ENCODE data around the gene STK32B.

DNA sequence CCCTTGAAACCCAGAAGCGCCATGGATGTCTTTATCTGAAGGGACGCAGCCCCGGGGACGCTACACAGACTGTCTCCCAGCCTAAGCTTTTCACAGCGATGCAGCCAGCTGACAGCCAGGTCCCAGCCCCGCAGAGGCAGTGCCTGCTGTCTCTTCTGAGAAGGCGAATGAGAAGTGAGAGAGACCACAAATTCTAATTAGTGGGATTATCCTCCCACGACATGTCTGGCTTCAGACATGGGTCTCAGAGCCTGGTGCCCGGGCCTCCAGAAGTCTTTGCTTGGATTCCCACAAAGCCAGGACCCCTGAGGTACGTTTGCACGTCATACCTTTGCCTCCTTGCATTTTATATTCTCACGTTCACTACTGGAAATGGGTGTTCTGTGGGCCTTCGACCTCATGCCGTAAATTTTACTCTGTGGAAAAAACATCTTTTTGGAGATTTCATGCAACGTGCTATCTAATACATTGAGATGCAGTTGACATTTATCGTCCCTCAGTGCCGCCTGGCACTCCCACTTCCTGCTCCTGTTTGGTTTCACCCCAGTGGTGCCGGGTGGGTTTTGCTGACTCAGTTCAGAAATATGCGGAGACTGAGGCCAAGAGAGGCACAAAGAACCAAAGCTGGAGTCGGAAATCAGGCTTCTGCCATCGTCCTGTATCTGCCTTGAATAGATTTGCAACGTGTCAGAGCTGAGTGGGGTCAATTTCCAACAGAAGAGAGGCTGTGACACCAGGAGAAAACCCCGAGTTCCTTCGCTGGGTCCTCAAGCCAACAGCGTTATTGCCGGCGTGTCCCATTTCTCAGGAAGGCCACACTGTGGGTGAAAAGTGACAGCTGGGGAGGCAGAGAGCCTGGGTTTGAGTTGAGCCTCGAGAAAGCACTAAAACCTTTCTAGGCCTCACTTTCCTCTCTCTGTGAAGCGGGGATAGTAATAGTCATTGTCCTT, 114.4 kb downstream of the STK32B start:
- TF ChIP-seq, protein P1, sequence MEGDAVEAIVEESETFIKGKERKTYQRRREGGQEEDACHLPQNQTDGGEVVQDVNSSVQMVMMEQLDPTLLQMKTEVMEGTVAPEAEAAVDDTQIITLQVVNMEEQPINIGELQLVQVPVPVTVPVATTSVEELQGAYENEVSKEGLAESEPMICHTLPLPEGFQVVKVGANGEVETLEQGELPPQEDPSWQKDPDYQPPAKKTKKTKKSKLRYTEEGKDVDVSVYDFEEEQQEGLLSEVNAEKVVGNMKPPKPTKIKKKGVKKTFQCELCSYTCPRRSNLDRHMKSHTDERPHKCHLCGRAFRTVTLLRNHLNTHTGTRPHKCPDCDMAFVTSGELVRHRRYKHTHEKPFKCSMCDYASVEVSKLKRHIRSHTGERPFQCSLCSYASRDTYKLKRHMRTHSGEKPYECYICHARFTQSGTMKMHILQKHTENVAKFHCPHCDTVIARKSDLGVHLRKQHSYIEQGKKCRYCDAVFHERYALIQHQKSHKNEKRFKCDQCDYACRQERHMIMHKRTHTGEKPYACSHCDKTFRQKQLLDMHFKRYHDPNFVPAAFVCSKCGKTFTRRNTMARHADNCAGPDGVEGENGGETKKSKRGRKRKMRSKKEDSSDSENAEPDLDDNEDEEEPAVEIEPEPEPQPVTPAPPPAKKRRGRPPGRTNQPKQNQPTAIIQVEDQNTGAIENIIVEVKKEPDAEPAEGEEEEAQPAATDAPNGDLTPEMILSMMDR (conservative IDR thresholded peaks at IDR 0.05; ENCODE audit: low read length): no peak
- no peak for TF ChIP-seq EZH2phosphoT487 (IDR thresholded peaks at IDR 0.05; ENCODE audit: borderline replicate concordance)

Measured in Loucy (cell line).